GM10248 (cell line): Measurements from ENCODE around the gene STK24.

Experiments used
- CTCF ChIA-PET: fragments of 300-600 bp; sonication (Branson Sonifier 250); formaldehyde crosslinking; extraction: SDS; loops from one replicate; lab custom pipeline; 2021; ENCODE audit warnings: antibody characterized with exemption; lab: Yijun Ruan, JAX
- POLR2A ChIA-PET: fragments of 350-650 bp; sonication (Branson Sonifier 250); formaldehyde crosslinking; extraction: SDS; loops from one replicate; lab custom pipeline; 2020; ENCODE audit warnings: antibody characterized with exemption; lab: Yijun Ruan, JAX
- DNase-seq: peaks from one replicate; pipeline ENCODE4 v3.0.0; 2012; ENCODE audit errors: extremely low spot score
- TF ChIP-seq, protein P1 (sequence below): IDR thresholded peaks from 2 replicates; pipeline ENCODE4 v1.5.1; 2012; ENCODE audit warnings: mild to moderate bottlenecking, low read depth; ENCODE audit errors: extremely low read depth, missing control alignments, control extremely low read depth

The STK24 gene

DNA sequence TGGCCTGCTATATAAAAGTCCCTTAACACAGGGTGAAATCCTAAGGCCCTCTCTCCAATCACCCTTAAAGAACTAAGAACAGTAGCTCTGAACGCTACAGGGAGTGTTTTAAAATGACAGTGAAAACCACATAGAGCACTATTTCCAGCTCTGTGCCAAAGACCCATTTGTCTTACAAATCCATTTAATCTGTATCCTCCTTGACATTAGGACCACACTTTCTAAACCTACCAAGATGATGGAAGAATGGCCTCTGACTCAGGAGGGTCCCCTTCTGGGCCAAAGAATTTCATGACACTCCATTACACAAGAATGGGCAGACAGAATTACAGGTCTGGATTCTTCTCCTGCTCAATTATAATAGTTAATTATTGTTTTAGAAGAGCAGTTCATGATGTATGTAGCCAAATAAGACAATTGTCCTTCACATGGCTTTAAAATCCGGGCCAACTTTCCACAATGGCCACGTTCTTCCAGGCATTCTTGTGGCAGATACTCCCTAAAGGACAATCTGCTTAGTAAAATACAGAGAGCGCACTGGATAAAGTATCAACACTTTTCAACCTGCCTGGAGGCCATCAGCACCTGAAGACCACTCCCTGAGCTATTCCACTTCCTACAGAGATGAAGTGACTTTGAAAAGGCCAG, 61.0 kb downstream of the STK24 start:
- no peak for DNase-seq
- TF ChIP-seq, protein P1, sequence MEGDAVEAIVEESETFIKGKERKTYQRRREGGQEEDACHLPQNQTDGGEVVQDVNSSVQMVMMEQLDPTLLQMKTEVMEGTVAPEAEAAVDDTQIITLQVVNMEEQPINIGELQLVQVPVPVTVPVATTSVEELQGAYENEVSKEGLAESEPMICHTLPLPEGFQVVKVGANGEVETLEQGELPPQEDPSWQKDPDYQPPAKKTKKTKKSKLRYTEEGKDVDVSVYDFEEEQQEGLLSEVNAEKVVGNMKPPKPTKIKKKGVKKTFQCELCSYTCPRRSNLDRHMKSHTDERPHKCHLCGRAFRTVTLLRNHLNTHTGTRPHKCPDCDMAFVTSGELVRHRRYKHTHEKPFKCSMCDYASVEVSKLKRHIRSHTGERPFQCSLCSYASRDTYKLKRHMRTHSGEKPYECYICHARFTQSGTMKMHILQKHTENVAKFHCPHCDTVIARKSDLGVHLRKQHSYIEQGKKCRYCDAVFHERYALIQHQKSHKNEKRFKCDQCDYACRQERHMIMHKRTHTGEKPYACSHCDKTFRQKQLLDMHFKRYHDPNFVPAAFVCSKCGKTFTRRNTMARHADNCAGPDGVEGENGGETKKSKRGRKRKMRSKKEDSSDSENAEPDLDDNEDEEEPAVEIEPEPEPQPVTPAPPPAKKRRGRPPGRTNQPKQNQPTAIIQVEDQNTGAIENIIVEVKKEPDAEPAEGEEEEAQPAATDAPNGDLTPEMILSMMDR: no peak
- ChIA-PET CTCF (interaction anchor here (0.6 to 2.6 kb wide), 5 partner anchors 10 to 71 kb away, joined by 3 to 10 read pairs (median 4); no protein-coding TSS in a partner anchor), POLR2A (interaction anchor here (0.7 kb wide), 1 partner anchor 56 kb away, joined by 3 read pairs; no protein-coding TSS in a partner anchor)

DNA sequence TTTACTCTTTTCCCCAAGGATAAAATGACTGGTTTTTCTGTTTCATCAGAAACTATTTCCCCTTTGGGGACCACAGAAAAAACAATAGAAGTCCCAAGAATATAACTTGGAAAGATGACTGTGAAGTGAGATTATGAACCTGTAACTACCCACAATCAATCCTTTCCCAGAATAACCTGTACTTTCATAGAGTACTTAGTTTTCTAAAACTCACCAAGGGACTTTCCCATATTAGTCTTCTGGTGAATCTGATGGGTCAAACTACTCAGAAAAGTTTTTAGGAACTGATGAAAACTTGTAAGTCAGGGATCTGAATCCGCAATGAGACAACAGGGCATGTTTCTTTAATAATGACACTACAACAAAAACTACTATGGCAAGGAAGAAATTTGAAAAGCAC, 62.6 kb downstream of the STK24 start:
- ChIA-PET CTCF (interaction anchor here (1.4 kb wide), 1 partner anchor 29 kb away, joined by 3 read pairs; no protein-coding TSS in a partner anchor), POLR2A (no interaction called here)
- DNase-seq: no peak
- TF ChIP-seq, protein P1: no peak

DNA sequence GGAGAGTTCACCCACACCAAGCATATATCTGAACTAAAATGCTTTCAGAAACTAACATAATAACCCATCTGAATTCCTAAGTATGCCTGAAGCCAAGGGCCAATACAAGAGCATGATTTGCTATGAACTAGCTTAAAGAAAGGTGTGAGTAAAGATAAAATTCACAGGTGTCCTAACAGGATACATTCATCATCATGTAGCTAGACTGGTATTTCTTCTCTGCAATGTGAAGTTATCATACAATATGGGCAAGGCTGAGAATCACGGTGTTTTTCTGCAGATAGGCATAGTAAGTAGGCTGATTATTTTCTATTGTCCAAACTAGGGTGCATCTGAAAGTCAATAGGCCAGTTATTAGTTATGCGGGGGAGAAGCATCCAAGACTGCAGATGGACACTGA, 63.1 kb downstream of the STK24 start:
- TF ChIP-seq, protein P1: no peak
- ChIA-PET POLR2A (no interaction called here), CTCF (interaction anchor here (1.4 kb wide), 1 partner anchor 28 kb away, joined by 3 read pairs; no protein-coding TSS in a partner anchor)
- no peak for DNase-seq

DNA sequence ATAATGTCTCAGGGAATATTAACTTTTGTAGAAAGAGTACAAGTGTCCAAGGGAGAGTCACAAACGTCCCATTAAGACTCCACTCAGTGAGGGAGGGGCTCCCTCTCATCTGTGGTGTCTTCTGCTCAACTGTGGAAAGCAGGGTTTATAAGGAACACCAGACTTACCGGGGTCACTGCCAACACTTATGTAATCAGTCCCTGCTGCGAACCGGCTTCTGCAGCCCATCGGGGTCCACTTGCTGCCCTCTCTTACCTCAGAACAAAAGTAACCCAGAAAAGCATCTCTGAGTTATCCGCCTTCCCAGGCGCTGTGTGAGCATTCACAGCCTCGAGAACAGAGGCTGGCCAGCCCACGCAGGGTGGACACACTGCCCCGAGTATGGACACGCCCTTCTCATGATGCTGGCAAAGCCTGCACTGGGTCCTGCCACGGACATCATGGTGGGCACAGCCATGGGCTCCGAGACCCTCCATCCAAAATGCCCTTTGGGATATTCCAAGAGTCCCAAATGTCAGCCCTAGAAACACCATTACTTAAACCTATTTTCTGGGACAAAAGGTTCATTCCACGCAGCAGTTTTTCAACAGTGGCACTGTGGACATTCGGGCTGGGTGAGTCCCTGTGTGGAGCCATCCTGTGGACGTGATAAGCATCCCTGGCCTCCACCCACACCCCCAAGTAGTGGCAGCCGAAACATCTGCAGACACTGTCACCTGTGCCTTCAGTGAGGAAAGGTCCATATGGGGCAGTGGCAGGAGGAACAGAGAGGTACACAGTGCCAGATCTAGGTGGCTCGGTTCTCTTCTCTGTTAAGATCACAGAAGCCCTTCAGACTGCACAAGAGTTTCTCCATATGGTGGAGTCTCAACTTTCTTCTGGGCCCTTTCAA, 63.9 kb downstream of the STK24 start:
- ChIA-PET CTCF (interaction anchor here (0.9 kb wide), 1 partner anchor 69 kb away, joined by 3 read pairs; no protein-coding TSS in a partner anchor), POLR2A (no interaction called here)
- DNase-seq: no peak
- TF ChIP-seq, protein P1: no peak

DNA sequence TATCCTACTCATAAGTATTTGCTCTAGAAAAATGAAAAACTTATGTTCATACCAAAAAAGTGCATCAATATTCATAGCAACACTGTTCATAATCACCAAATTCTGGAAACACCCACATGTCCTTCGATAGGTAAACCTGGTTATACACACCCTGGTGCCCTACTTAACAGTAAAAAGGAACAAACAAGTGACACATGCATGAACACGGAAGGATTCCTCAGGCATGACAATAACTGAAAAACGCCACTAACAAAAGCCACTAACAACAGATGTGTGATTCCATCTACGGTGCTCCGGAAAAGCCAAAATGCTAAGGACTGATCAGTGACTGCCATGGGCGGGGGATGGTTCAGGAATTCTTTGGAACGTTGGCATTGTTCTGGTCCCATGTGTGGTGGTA, 65.5 kb downstream of the STK24 start:
- ChIA-PET POLR2A (no interaction called here), CTCF (interaction anchor here (1.5 kb wide), 1 partner anchor 14 kb away, joined by 3 read pairs; no protein-coding TSS in a partner anchor)
- TF ChIP-seq, protein P1: no peak
- no peak for DNase-seq

DNA sequence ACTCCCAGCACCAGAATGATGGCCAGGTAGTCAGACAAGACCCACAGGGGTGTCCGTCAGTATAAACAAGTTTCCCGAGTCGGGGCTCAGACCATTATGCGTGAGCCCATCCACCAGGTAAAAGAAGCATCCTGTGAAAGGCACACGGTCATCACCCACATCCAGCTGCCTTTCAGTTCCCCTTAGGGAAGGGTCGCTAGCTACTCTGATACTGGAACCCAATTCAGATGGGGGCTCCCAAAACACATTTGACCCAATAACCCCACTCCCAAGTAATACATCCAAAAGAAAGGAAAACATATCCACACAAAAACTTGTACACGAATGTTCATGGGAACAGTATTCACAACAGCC, 66.8 kb downstream of the STK24 start:
- ChIA-PET POLR2A (interaction anchor here (0.5 to 0.9 kb wide), 2 partner anchors 9 to 60 kb away, joined by 3 read pairs; no protein-coding TSS in a partner anchor), CTCF (interaction anchor here (1.0 to 3.6 kb wide), 6 partner anchors 10 to 143 kb away, joined by 3 to 17 read pairs (median 4); no protein-coding TSS in a partner anchor)
- no peak for DNase-seq
- TF ChIP-seq, protein P1: no peak
